GM12878 (cell line): ENCODE data around the gene TLR9. TPM values are rescaled to one million over a fixed set of nuclear protein-coding genes. Genes with fewer than 3 reads are reported as not detected.

Experiments used
- ATAC-seq: fragments of 200-7000 bp; cut with Tn5 transposase; 3 replicates; pipeline ENCODE4 v1.9.1; 2020; ENCODE audit warnings: mild to moderate bottlenecking, moderate library complexity
- BruUV-seq: library from RNA; stranded (reverse); fragments of 400-500 nt; replicated peaks from 2 replicates; lab custom pipeline; 2021; lab: Mats Ljungman, UMichigan
- CTCF ChIA-PET: fragments of 300-600 bp; sonication (Branson Sonifier 250); formaldehyde crosslinking; extraction: SDS; loops from one replicate; lab custom pipeline; 2021; ENCODE audit warnings: inconsistent platforms; lab: Yijun Ruan, JAX
- POLR2A ChIA-PET: fragments of 350-600 bp; formaldehyde crosslinking; extraction: SDS; loops from one replicate; lab custom pipeline; 2021; ENCODE audit warnings: inconsistent platforms; lab: Charles Lee
- RAD21 ChIA-PET: fragments of 300-600 bp; sonication (Branson Sonifier 250); formaldehyde crosslinking; loops from one replicate; lab custom pipeline; 2023; ENCODE audit warnings: antibody characterized with exemption; ENCODE audit not compliant: unreplicated experiment; lab: Charles Lee
- SMC1A ChIA-PET: fragments of 300-600 bp; sonication (Branson Sonifier 250); formaldehyde crosslinking; loops from one replicate; lab custom pipeline; 2023; ENCODE audit not compliant: unreplicated experiment, uncharacterized antibody; lab: Charles Lee
- DNase-seq: peaks from one replicate; pipeline ENCODE4 v3.0.0-alpha.2; 2011; ENCODE audit warnings: low read depth, low spot score
- FAIRE-seq: peaks from 3 replicates; lab custom pipeline; 2011; peaks lifted over from hg19 to GRCh38; lab: Jason Lieb, UNC
- H2AFZ ChIP-seq: 2 replicates; pipeline ENCODE4 v1.6.0; 2011; ENCODE audit warnings: low read depth, low read length, control low read depth; ENCODE audit not compliant: control insufficient read depth
- H3K27ac ChIP-seq: 2 replicates; pipeline ENCODE4 v1.5.1; 2011; ENCODE audit warnings: control low read depth; ENCODE audit not compliant: control insufficient read depth, insufficient read depth
- H3K27me3 ChIP-seq, 2 experiments: replicated peaks in 1 of 2; 2 replicates each; pipeline versions ENCODE4 v1.6.0 to v1.6.1; 2011; ENCODE audit warnings: low read length in 1 of 2; ENCODE audit not compliant: control insufficient read depth in 2 of 2, insufficient read depth in 2 of 2
- H3K36me3 ChIP-seq, 2 experiments: 2 replicates each; pipeline ENCODE4 v1.5.1; 2011; ENCODE audit warnings: low read length in 1 of 2; ENCODE audit not compliant: control insufficient read depth in 2 of 2, insufficient read depth in 2 of 2
- H3K4me1 ChIP-seq: 2 replicates; pipeline ENCODE4 v1.6.1; 2011; ENCODE audit warnings: mild to moderate bottlenecking, low read length, moderate library complexity, mixed read lengths; ENCODE audit not compliant: control insufficient read depth, insufficient read depth
- H3K4me2 ChIP-seq: 2 replicates; pipeline ENCODE4 v1.6.0; 2011; ENCODE audit warnings: control low read depth; ENCODE audit not compliant: control insufficient read depth, insufficient read depth
- H3K4me3 ChIP-seq: fragments of 200-600 bp; sonication (generic); 2 replicates; pipeline ENCODE4 v1.5.1; 2016
- H3K79me2 ChIP-seq: 2 replicates; pipeline ENCODE4 v1.6.0; 2011; ENCODE audit warnings: low read length; ENCODE audit not compliant: control insufficient read depth, insufficient read depth
- H3K9ac ChIP-seq: 2 replicates; pipeline ENCODE4 v1.8.0; 2011; ENCODE audit warnings: low read length, control low read depth, mixed read lengths; ENCODE audit not compliant: control insufficient read depth, insufficient read depth
- H3K9me3 ChIP-seq: replicated peaks from 3 replicates; pipeline ENCODE4 v1.5.1; 2011; ENCODE audit warnings: mild to moderate bottlenecking, low read length; ENCODE audit not compliant: control insufficient read depth, insufficient read depth
- H4K20me1 ChIP-seq: 2 replicates; pipeline ENCODE4 v1.6.0; 2011; ENCODE audit not compliant: control insufficient read depth, insufficient read depth
- CEBPB ChIP-seq, 2 experiments: fragments of 150-350 bp in 1 of 2; IDR thresholded peaks; 2 replicates each; pipeline ENCODE4 v1.6.1; 2012 to 2014; ENCODE audit warnings: low read depth in 2 of 2, low read length in 2 of 2, borderline replicate concordance in 1 of 2, inconsistent platforms in 1 of 2
- E2F8 ChIP-seq: fragments of 450-650 bp; IDR thresholded peaks from 2 replicates; pipeline ENCODE4 v1.6.1; 2018; ENCODE audit warnings: mild to moderate bottlenecking, low read depth, moderate library complexity; ENCODE audit not compliant: partially characterized antibody
- ETV6 ChIP-seq, 2 experiments: fragments of 450-650 bp in 1 of 2; IDR thresholded peaks in 1 of 2; conservative IDR thresholded peaks in 1 of 2; 2 replicates each; pipeline ENCODE4 v1.6.1; 2014; ENCODE audit warnings: antibody characterized with exemption in 1 of 2, borderline replicate concordance in 1 of 2, low read depth in 1 of 2, mild to moderate bottlenecking in 1 of 2, moderate library complexity in 1 of 2
- FOXM1 ChIP-seq: IDR thresholded peaks from 2 replicates; pipeline ENCODE4 v1.6.1; 2012; ENCODE audit warnings: low read depth, mild to moderate bottlenecking, inconsistent platforms, low read length, moderate library complexity
- GABPA ChIP-seq: IDR thresholded peaks from 2 replicates; pipeline ENCODE4 v1.6.1; 2014; ENCODE audit warnings: antibody characterized with exemption, low read depth, mild to moderate bottlenecking, inconsistent platforms
- HDAC2 ChIP-seq: fragments of 200-600 bp; sonication (generic); IDR thresholded peaks from 2 replicates; pipeline ENCODE4 v1.6.1; 2017
- KDM1A ChIP-seq: fragments of 200-600 bp; sonication (generic); IDR thresholded peaks from 2 replicates; pipeline ENCODE4 v1.6.1; 2016; ENCODE audit warnings: borderline replicate concordance
- NFYA ChIP-seq: IDR thresholded peaks from 2 replicates; pipeline ENCODE4 v1.6.1; 2011; ENCODE audit warnings: low read depth, mild to moderate bottlenecking, low read length, improper control_type of control experiment, borderline replicate concordance
- NRF1 ChIP-seq: conservative IDR thresholded peaks from 2 replicates; pipeline ENCODE4 v1.6.1; 2011; ENCODE audit warnings: mild to moderate bottlenecking, low read depth, low read length, improper control_type of control experiment
- PAX5 ChIP-seq: IDR thresholded peaks from 2 replicates; pipeline ENCODE4 v1.6.1; 2011; ENCODE audit warnings: low read depth, low read length, borderline replicate concordance
- POLR2A ChIP-seq: IDR thresholded peaks from 2 replicates; pipeline ENCODE4 v1.6.1; 2011; ENCODE audit warnings: low read depth, mild to moderate bottlenecking, low read length
- SPI1 ChIP-seq: IDR thresholded peaks from 2 replicates; pipeline ENCODE4 v1.6.1; 2011; ENCODE audit warnings: low read depth, mild to moderate bottlenecking, low read length, moderate library complexity, borderline replicate concordance; ENCODE audit not compliant: insufficient read depth
- SREBF1 ChIP-seq: IDR thresholded peaks from 2 replicates; pipeline ENCODE4 v1.6.1; 2012; ENCODE audit warnings: mild to moderate bottlenecking, low read length
- SUPT20H ChIP-seq: IDR thresholded peaks from 2 replicates; pipeline ENCODE4 v1.6.1; 2011; ENCODE audit warnings: low read depth, mild to moderate bottlenecking, low read length, moderate library complexity, borderline replicate concordance; ENCODE audit not compliant: control insufficient read depth
- WRNIP1 ChIP-seq: IDR thresholded peaks from 2 replicates; pipeline ENCODE4 v1.6.1; 2011; ENCODE audit warnings: low read depth, low read length, improper control_type of control experiment, borderline replicate concordance
- YBX1 ChIP-seq: fragments of 450-650 bp; IDR thresholded peaks from 2 replicates; pipeline ENCODE4 v1.6.1; 2016; ENCODE audit warnings: antibody characterized with exemption
- YY1 ChIP-seq: IDR thresholded peaks from 2 replicates; pipeline ENCODE4 v1.6.1; 2011; ENCODE audit warnings: low read depth, mild to moderate bottlenecking, low read length
- ZBTB33 ChIP-seq: fragments of 450-650 bp; IDR thresholded peaks from 2 replicates; pipeline ENCODE4 v1.6.1; 2017; ENCODE audit warnings: mild to moderate bottlenecking
- ZSCAN29 ChIP-seq: fragments of 450-650 bp; IDR thresholded peaks from 2 replicates; pipeline ENCODE4 v1.6.1; 2017; ENCODE audit warnings: mild to moderate bottlenecking, moderate library complexity
- WGBS: methylation state at CpG from one replicate; pipeline ENCODE4 v1.1.6; 2016; ENCODE audit warnings: low lambda C conversion rate; ENCODE audit not compliant: insufficient replicate concordance, insufficient coverage; ENCODE audit errors: missing lambda C conversion rate; 5-methylcytosine and 5-hydroxymethylcytosine counted together
- in situ Hi-C: fragments of 300-500 bp; cut with MboI; formaldehyde crosslinking; loops from 9 replicates; pipeline ENCODE4 v1.14.3; 2018; ENCODE audit warnings: mixed read lengths
- intact Hi-C: fragments of 100-400 bp; cut with micrococcal nuclease; formaldehyde crosslinking; loops from one replicate; pipeline ENCODE4 v1.14.2; 2022; ENCODE audit not compliant: unreplicated experiment
- polyA plus RNA-seq, 11 experiments: library from polyadenylated mRNA; depleted of rRNA in 4 of 11; unstranded in 6 of 11; stranded (reverse) in 5 of 11; fragments of >200 nt; fragmentation: Nextera tagmentation in 4 of 11; fragmentation: Illumina TruSeq in 1 of 11; extraction: Ambion mirVana in 4 of 11; extraction: Trizol in 1 of 11; gene quantifications; 1 replicate in 1 of 11; 2 replicates in 10 of 11; pipeline versions ENCODE4 v1.2.1 to v1.2.3, GENCODE V29; 2011 to 2016; ENCODE audit warnings: inconsistent platforms in 2 of 11, missing spikeins in 2 of 11, low read depth in 1 of 11
- total RNA-seq, 4 experiments: library from RNA; depleted of rRNA in 3 of 4; stranded (reverse); fragments of >200 nt in 3 of 4; fragmentation: Illumina TruSeq in 1 of 4; extraction: Trizol in 1 of 4; gene quantifications; 2 replicates each; pipeline versions ENCODE4 v1.2.1 to v1.2.3, GENCODE V29; 2013 to 2021

TLR9 gene
- total and polyA plus RNA-seq, 10 of the 15 experiments (the other 5 are each of a cell fraction or from before 2014, with no cell fraction given) = 0.10 to 4.8 (median 0.53) TPM; not detected in 1

GRCh38 chr3:52221563-52222318 is 3.7 kb downstream of the TLR9 start (continued):
- TF ChIP-seq ETV6 (conservative IDR thresholded peaks at IDR 0.05 in 1 of 2, IDR thresholded peaks at IDR 0.05 in 1 of 2; ENCODE audit: borderline replicate concordance in 1 of 2, low read depth in 1 of 2) (no peak), HDAC2 (no peak), YBX1 (no peak), CEBPB (IDR thresholded peaks at IDR 0.05; ENCODE audit: borderline replicate concordance in 1 of 2, low read depth in 2 of 2, low read length in 2 of 2) (no peak), FOXM1 (no peak), NFYA (no peak), SUPT20H (no peak), POLR2A (no peak), YY1 (no peak), KDM1A (no peak)

- Histone ChIP-seq H3K4me1 (peaks cover 30% of the 10 kb centered on the region), H3K27ac (no peak overlapping the region), H2AFZ (no peak overlapping the region), H4K20me1 (no peaks in the 10 kb centered on the region), H3K9me3 (no peaks in the 10 kb centered on the region), H3K4me3 (no peak overlapping the region), H3K79me2 (peaks cover 3% of the 10 kb centered on the region), H3K27me3 (no peaks in the 10 kb centered on the region), H3K9ac (no peak overlapping the region), H3K4me2 (no peak overlapping the region), H3K36me3 (peaks cover 0 to 3% of the 10 kb centered on the region in 2 experiments; a peak in 2 of 4 replicates)
- intact Hi-C loops = loop anchor here (5.0 kb wide), 1 partner anchor 226 kb away; the partner anchor contains the start of gene SEMA3G
- ATAC-seq (no peak), DNase-seq (no peak), FAIRE-seq (no peak)
- POLR2A ChIA-PET = interaction anchor here (0.9 to 1.5 kb wide), 8 partner anchors 9 to 118 kb away, joined by 3 to 10 read pairs (median 4); partner anchors contain the start of genes GLYCTK and WDR82
- RAD21 ChIA-PET = interaction anchor here (0.7 to 4.9 kb wide), 24 partner anchors 10 to 227 kb away, joined by 3 to 53 read pairs (median 6); partner anchors contain the start of genes PPM1M and TWF2
- 98% methylated on average over 27 of the region's 27 CpGs for WGBS
- in situ Hi-C loops = no loop called here
- no TSS peak for BruUV-seq
- CTCF ChIA-PET = interaction anchor here (0.7 to 8.5 kb wide), 35 partner anchors 10 to 233 kb away, joined by 3 to 129 read pairs (median 6); partner anchors contain the start of genes ALAS1, SEMA3G, TNNC1 and TWF2
- SMC1A ChIA-PET = interaction anchor here (0.6 to 10.5 kb wide), 18 partner anchors 10 to 765 kb away, joined by 3 to 112 read pairs (median 3); no protein-coding TSS in a partner anchor
- no peak for TF ChIP-seq ZBTB33
- TF ChIP-seq ZSCAN29 = no peak
- no peak for TF ChIP-seq WRNIP1
- TF ChIP-seq SPI1 = no peak
- no peak for TF ChIP-seq E2F8
- no peak for TF ChIP-seq SREBF1
- TF ChIP-seq GABPA = no peak
- no peak for TF ChIP-seq PAX5
- TF ChIP-seq NRF1 = no peak
Measured at GRCh38 chr3:52221141-52221562, 4.3 kb downstream of the TLR9 start.
